ENCODE results near the gene ASTN1.
"Not testable (repeated sequence)": the region's sequence is repeated elsewhere in the genome, so short reads cannot be mapped to it uniquely, and the experiment has no call there.

ASTN1 gene

GRCh38 chr1:177103005-177103852 is 61.3 kb downstream of the ASTN1 start:
- no peak for DNase-seq

GRCh38 chr1:177092001-177092400 is 72.5 kb downstream of the ASTN1 start:
- DNase-seq = no peak

- no peak for DNase-seq
These were observed 73.5 kb downstream of the ASTN1 start for GRCh38 chr1:177091040-177091439.

GRCh38 chr1:177088966-177089365 is 75.5 kb downstream of the ASTN1 start:
- DNase-seq = no peak

- DNase-seq = no peak
These were observed 81.4 kb downstream of the ASTN1 start for GRCh38 chr1:177082855-177083693.

- DNase-seq = no peak
These were observed 83.9 kb downstream of the ASTN1 start for GRCh38 chr1:177080564-177080963.

GRCh38 chr1:177077734-177078499 is 86.6 kb downstream of the ASTN1 start:
- DNase-seq = no peak

- no peak for DNase-seq
These were observed 87.5 kb downstream of the ASTN1 start for GRCh38 chr1:177077006-177077405.

GRCh38 chr1:177074811-177075210 is 89.7 kb downstream of the ASTN1 start:
- DNase-seq = not testable (repeated sequence)

- DNase-seq = no peak
These were observed 95.0 kb downstream of the ASTN1 start for GRCh38 chr1:177069490-177069889.

- no peak for DNase-seq
These were observed 96.6 kb downstream of the ASTN1 start for GRCh38 chr1:177067752-177068410.

GRCh38 chr1:177065430-177065829 is 99.1 kb downstream of the ASTN1 start:
- no peak for DNase-seq

GRCh38 chr1:177063648-177064047 is 100.9 kb downstream of the ASTN1 start:
- no peak for DNase-seq

GRCh38 chr1:177054542-177054941 is 110.0 kb downstream of the ASTN1 start:
- DNase-seq = no peak

GRCh38 chr1:177053648-177054047 is 110.9 kb downstream of the ASTN1 start:
- DNase-seq = no peak

GRCh38 chr1:177048314-177049069 is 116.0 kb downstream of the ASTN1 start:
- no peak for DNase-seq

- DNase-seq = no peak
These were observed 119.4 kb downstream of the ASTN1 start for GRCh38 chr1:177045151-177045550.

- DNase-seq = no peak
These were observed 120.1 kb downstream of the ASTN1 start for GRCh38 chr1:177044390-177044789.

GRCh38 chr1:177043597-177043996 is 120.9 kb downstream of the ASTN1 start:
- no peak for DNase-seq

GRCh38 chr1:177035586-177035985 is 128.9 kb downstream of the ASTN1 start:
- no peak for DNase-seq

- no peak for DNase-seq
These were observed 130.9 kb downstream of the ASTN1 start for GRCh38 chr1:177033628-177034027.

GRCh38 chr1:177032434-177032833 is 132.1 kb downstream of the ASTN1 start:
- no peak for DNase-seq
